SK-N-SH treated with all-trans-retinoic acid at 6 μM for 48 hours (cell line): ENCODE results near the gene THOC1.

ENCODE experiments used
- ARNTL ChIP-seq: fragments of 450-650 bp; formaldehyde crosslinking; IDR thresholded peaks from 2 replicates; pipeline ENCODE4 v1.5.0; 2020; ENCODE audit warnings: low read depth, mild to moderate bottlenecking, moderate library complexity, borderline replicate concordance
- ESRRG ChIP-seq: fragments of 250-450 bp; sonication (Bioruptor Pico); IDR thresholded peaks from 2 replicates; pipeline ENCODE4 v1.6.1; 2021; ENCODE audit warnings: mild to moderate bottlenecking
- ISL1 ChIP-seq: fragments of 250-450 bp; sonication (Bioruptor Pico); IDR thresholded peaks from 2 replicates; pipeline ENCODE4 v2.1.2; 2022; ENCODE audit warnings: mild to moderate bottlenecking, moderate library complexity
- PATZ1 ChIP-seq: fragments of 250-450 bp; sonication (Bioruptor Pico); IDR thresholded peaks from 2 replicates; pipeline ENCODE4 v1.8.0; 2020; ENCODE audit warnings: mild to moderate bottlenecking, moderate library complexity, borderline replicate concordance
- PPARA ChIP-seq: fragments of 250-450 bp; sonication (Bioruptor Pico); IDR thresholded peaks from 2 replicates; pipeline ENCODE4 v1.5.0; 2020; ENCODE audit warnings: mild to moderate bottlenecking, borderline replicate concordance
- RARB ChIP-seq: fragments of 250-450 bp; sonication (Bioruptor Pico); IDR thresholded peaks from 2 replicates; pipeline ENCODE4 v1.8.0; 2021; ENCODE audit warnings: mild to moderate bottlenecking, moderate library complexity
- TCF4 ChIP-seq: fragments of 250-450 bp; sonication (Bioruptor Pico); IDR thresholded peaks from 2 replicates; pipeline ENCODE4 v1.8.0; 2021; ENCODE audit warnings: mild to moderate bottlenecking, moderate library complexity, borderline replicate concordance
- ZNF565 ChIP-seq: fragments of 450-650 bp; formaldehyde crosslinking; conservative IDR thresholded peaks from 2 replicates; pipeline ENCODE4 v1.5.0; 2020; ENCODE audit warnings: low read depth, mild to moderate bottlenecking, moderate library complexity
- ZNF70 ChIP-seq: fragments of 450-650 bp; formaldehyde crosslinking; IDR thresholded peaks from 2 replicates; pipeline ENCODE4 v1.5.0; 2020; ENCODE audit warnings: mild to moderate bottlenecking, moderate library complexity
- ZNF8 ChIP-seq: fragments of 450-650 bp; formaldehyde crosslinking; IDR thresholded peaks from 2 replicates; pipeline ENCODE4 v1.5.0; 2020; ENCODE audit warnings: mild to moderate bottlenecking, moderate library complexity

- TF ChIP-seq ISL1 (CRISPR knock-in tag) (no peak), ZNF8 (CRISPR knock-in tag) (no peak), ARNTL (CRISPR knock-in tag) (no peak), PATZ1 (CRISPR knock-in tag) (no peak), ESRRG (no peak), RARB (CRISPR knock-in tag) (no peak), TCF4 (CRISPR knock-in tag) (no peak), ZNF70 (no peak), PPARA (CRISPR knock-in tag) (no peak), ZNF565 (CRISPR knock-in tag) (no peak)
Measured at GRCh38 chr18:292271-292670, 24.4 kb upstream of the THOC1 start.
